HG03442 (cell line): ENCODE data around the gene AHCYL1.

Experiments used
- ATAC-seq: cut with Tn5 transposase; IDR thresholded peaks from one replicate; pipeline ENCODE4 v1.9.1; 2021; ENCODE audit warnings: mild to moderate bottlenecking, moderate library complexity; ENCODE audit not compliant: unreplicated experiment

The AHCYL1 gene

DNA sequence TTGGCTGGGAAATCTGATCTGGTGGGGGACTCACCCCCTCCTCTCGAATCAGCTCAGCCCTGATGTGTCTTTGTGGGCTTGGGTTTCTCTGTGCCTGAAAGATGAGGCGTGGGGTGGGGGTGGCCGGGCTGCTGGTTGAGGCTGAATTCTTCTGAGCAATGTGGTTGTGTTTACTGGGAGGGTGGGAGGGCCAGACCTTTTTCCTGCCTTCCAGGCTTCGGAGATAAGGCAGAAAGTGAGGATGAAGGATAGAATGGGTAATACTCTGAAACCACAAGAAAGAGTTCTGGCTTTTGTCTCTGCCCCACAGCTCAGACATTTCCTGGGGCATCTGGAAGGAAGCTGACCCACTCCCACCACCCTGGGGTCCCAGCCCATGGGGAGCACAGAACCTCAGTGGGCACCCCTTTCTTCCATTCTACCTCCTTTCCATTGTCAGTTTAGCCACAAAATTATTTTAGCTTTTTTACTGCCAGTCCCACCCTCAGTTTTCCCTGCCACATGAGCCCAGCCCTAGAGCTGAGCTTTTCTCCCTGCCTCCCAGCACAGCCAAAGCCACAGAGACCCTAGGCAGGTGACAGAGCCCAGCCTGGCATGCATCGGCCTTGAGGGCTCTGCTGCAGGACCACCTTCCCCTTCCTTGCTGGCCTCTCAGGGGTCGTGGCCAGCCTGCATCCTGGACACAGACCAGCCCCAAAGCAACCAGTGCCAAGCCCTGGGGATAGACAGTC lies 74.7 kb downstream of the AHCYL1 start:
- no peak for ATAC-seq

DNA sequence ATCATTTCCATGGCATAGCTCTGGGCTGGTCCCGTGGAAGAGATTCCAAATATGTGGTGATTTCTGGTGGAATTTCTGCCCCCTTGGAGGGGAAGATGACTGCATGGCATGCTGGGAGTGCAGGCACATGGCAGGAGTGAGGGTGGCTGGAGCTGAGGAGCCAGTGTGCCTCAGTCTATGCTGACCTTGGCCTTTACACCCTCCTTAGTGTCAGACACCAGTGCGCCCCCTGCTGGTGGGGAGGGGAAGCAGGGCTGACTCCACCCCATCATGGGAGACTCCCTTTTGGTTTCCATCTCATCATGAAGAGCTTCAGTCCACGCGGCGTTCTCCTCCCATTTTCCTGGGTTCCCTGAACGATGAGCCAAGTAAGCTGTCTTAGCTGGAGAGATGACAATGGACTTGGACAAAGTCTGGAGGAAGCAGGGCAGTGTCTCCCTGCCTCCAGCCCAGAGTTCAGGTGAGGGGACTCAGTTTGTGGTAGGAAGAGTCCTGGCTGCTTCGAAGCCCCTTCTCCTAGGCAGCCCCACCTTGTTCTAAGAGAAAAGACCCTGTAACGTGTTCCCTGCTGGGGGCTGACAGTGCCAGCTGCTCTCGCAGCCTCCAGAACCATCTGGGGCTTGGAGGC lies 75.6 kb downstream of the AHCYL1 start:
- peak; percentile 68 for ATAC-seq

DNA sequence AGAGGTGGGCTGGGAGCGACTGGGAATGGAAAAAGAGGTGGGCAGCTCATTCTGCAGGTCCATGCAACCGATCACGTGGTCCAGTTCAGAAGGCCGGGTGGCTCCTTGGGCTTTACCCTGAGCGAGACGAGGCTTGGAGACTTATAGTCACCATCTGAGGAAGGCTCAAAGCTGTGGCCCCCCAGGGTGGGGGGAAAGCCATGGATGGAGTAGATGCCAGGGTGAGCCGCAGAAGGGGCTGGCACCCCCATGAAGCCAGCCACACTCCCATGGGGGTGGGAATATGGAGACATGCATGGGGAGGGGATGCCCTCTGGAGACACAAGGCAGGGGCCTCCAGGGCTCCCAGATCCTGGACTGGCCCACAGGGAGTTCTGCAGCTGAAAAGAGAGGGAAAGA lies 76.1 kb downstream of the AHCYL1 start:
- no peak for ATAC-seq

DNA sequence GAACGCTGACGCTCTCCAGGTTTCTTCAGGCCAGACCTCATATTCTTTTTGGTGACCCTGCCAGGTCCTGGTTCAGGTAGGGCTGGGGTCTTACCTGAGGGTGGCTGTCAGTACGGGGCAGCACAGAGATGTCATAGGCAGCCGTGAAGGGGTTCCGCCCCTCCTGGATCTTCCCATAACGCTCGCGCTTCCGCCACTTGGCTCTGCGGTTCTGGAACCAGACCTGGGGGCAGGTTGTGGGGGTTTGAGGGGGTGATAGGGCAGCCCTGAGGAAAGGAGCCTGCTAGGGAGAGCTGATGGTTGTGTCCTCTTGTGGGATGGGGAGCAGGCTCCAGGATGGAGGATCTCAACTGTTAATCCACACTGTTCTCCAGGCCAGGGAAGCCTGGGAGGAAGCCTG lies 76.8 kb downstream of the AHCYL1 start:
- no peak for ATAC-seq

DNA sequence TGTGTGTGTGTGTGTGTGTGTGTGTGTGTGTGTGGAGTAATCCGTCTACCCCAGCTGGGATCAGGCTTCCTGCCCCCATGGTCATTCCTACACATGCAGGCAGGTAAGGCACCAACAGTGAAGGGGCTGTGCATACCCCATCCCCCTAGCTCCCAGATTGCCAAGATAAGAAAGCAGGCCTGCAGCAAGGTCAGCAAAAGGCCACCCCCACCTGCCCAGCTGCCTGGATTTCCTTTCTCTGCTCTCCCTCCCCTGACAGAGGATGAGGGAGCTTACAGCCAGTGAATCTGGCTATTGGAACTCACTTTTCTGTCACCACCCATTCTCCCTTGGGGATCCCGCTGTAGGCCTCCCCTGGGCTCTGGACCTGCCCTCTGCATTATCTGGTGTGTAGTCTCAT lies 78.0 kb downstream of the AHCYL1 start:
- ATAC-seq = no peak

DNA sequence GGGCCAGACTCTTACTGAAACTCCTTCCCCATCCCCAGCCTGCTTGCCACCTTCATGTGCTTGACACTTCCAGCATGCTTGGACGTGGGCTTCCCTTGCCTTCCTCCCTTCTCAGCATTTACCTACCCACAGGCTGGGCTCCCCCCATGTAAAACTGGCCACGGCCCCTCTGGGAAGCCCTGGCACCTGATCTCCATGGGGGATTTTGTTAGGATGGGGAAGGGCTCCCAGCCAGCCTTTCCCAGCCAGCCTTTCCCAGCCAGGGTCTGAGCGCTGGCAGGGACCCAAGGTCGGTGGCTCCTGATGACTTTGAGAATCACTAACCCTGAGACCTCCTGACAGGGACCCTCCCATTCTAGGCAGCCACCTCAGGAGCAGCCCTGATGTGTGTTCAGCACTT lies 79.2 kb downstream of the AHCYL1 start:
- no peak for ATAC-seq

DNA sequence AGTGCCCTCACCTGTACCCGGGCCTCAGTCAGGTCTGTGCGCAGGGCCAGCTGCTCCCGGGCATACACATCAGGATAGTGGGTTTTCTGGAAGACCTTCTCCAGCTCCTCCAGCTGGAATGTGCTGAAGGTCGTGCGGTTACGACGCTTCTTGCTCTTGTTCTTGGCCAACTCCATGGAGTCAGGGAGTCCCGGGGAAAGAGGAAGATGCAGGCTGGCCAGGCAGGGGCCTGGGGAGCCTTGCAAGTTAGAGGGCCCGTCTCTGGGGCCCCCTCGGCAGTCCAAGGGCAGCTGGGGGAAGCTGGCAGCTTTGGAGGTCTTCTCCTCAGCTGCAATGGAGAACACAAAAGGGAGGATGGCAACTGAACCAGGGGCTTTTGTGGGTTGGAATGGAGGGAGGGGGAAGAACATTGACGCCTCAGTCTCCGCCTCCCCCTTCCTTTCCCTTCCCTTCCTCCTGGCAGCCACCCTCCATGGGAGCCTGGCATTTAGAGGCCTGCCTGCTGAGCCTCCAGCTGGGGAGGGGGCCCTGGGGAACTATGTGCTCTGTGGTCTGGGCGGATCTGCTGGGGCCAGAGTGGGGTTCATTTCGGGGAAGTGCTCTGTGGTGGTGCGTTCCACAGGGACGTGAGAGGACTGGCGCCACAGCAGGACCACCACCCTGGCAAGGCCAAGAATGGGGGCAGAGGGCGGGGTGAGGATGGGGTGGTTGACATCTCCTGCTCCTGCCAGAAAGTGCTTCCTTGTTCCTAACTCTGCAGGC lies 80.2 kb downstream of the AHCYL1 start:
- ATAC-seq = no peak

DNA sequence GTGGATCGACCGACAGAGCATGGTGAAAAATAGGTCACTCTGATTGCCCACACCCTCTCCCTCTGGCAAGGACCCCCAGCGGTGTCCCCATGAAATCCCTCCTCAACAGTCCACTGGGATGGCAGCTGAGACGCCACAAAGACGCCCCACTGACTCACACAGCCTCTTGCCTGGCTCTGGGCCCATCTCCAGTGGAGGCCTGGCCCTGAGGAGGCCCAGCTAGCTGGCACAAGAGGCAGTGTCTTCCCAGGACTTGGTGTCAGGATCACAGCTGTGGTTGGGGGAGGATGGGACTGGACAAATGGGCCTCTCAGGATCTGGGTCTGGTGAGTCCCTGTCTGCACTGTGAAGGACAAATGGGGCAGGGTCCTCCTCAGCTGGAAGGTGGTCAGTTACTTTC lies 81.3 kb downstream of the AHCYL1 start:
- ATAC-seq = no peak

DNA sequence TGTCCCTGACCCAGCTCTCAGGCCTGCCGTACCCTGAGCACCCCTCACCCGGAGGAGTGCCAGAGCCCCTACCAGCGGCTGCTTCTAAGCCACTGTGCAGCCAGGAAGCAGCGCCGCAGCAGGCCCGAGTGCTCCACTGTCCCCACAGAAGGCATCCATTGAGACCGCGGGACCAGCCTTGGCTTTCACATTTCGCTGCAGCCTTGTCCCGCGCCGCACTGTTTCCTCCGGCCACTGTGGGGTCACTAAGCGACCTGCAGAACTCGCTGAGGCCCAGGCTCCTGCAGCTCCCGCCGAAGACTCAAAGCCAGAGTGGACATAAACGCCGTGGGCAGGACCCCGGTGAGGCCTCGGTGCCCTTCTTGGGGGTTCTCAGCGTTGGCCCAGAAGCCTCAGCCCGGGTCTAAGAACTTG lies 82.9 kb downstream of the AHCYL1 start:
- ATAC-seq = no peak

DNA sequence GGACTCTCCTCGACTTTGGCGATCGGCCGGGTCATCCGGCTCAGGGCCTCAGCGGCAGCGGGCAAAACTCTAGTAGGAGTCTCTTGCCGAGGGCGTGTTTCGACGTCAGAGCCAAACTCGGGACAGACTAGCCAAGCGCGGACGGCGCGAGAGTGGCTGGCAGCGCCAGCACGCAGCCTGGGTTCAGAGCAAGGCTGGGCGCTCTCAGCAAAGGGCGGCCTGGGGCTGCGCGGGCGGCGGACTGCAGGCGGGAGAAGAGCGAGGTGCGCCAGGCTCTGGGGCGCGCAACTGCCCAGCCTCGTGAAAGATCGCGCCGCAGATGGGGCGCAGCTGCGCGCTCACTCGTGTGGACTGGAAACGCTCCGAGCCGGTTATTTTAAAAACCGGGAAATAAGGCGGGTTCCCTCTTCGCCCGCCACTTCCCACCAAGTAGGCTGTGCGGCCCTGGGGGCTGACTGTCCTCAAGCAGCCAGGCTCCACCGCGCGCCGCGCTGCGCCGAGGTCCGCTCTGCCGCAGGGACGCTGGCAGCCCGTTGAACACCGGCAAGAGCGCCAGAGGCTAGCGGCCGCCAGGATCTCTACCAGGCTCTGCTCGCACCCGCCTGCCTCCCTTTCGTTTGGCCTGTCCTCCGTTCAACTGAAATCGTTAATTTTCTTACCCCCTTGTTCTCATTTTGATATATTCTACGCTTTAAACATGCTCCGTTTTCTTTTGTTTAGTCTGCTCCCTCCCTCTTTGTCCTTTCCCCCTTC lies 83.5 kb downstream of the AHCYL1 start:
- no peak for ATAC-seq

DNA sequence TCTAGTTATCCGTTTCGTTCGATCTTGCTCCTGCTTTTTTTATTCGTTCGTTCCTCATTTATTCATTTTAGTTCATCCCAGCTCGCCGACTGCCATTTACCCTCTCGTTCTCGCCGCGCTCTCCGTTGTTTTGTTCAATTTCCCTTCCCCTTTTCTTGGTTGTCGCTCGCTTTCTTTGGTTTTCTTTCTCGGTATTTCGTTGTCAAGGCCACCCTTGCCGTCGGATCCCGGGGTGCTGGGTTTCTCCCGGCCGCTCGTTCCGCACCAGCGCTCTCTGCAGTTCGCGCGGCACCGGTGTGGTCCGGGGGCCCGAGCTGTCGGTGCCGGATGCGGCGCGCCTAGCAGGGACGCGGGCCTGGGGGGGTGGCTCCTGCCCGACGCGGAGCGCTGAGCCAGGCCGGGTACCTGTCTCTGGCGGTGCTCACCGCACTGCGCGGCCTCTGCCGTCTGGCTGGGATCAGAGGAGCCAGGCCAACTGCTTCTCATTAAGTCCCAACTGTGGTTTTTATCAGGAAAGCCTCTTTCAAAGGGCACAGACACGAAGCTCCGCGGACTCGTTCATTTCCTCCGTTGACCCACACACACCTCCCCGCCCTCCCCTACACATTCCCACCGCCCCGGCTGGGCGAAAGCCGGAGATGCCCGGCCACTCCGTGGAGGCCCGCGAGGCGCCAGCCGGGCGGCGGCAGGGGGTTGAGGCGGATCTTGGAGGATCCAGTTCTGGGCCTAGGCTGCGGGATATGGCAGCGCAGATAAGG lies 84.3 kb downstream of the AHCYL1 start:
- ATAC-seq = no peak

DNA sequence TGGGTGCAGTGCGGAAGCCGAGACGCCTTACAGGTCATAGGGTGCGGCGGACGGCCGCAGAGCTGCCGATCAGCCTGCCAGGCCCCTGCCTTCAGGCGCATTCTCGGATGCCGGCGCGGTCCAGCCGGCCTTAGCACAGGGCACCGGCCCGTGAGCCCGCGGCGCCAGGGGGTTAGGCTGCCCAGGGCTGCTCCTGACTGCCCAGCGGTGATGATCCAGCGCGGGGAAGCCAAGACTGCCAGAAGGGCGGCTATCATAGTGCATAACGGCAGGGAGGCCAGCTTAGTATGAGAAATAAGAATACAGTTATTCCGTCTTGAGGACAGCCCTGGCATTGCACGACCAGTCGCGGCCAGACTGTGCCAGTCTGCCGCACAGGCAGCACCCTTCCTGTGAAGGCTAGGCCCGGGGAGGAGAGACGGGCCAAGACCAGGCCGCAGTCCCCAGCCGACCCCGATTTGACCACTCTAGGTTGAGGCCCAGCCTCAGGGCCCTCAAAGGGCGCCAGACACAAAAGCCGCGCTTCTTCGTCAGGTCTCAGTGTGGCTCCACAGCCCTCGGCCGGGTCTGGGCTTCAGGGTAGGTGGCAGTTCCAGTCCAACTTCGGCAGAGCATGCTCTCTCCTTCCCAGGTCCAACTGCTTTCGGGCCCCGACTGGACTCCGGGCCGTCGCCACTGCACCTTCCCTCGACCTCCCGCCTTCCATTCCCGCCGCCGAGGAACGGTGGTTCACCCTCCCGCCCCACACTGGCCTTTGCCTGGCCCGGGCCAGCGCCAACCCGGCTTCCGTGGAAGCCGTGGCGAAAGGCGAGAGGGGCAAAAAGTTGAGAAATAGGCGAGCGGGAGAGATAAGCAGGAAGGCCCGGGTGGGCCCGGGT lies 85.1 kb downstream of the AHCYL1 start:
- ATAC-seq = no peak

DNA sequence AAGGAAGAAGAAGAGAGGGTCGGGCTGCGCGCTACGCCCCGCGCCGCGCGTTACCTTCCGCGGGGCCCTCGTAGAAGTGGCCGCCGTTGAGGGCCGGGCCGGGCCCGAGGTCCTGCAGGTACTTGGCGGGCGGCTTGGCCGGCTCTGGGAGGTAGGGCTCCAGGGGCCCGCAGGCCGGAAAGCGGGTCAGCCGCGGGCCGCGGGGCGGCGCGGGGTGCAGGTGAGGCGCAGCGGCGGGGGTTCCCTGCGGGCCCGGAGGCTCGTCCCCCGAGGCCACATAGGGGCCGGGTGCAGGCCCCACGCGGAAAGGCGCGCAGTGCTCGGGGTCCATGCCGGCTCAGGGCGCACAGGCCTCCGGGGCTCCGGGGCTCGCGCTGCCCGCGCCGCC lies 85.7 kb downstream of the AHCYL1 start:
- no peak for ATAC-seq

DNA sequence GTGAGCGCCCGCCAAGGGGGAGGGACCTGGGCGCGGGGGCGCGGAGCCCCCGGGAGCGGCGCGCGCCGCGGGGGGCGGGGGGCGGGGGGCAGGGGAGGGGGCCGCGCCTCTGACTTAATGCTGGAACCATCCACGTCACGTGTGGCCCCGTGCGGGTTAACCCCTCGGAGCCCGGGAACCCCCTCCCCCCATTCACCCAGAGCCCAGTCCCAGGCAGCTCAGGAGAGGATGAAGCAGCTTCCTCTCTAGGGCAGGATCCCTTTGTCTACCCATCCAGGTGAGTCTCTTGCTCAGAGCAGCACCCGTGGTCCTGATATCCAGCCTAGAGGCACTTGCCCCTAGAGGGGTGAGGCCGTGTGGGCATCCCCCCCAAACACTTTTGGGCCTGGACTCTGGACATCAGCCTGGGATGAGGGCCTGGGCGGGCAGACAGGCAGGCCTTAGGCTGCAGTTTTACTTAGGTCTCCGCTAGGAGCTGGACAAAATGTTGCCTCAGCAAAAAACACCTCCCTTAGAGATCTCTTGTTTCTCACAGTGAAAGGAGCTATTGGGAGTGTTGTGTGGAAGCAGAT lies 86.2 kb downstream of the AHCYL1 start, which contains the start of gene ALX3:
ALX3 (minus strand) TSS at position 2 of the 572 bp plus-strand sequence. CDS start 60 bp downstream, outside the sequence.
- no peak for ATAC-seq
